Fibroblast of skin of left quadriceps (primary cell): ENCODE results near the gene SACM1L.
"Not testable (repeated sequence)": the region's sequence is repeated elsewhere in the genome, so short reads cannot be mapped to it uniquely, and the experiment has no call there.

ENCODE experiments used
- DNase-seq, 2 experiments: peaks; one replicate each; pipeline ENCODE4 v3.0.0-alpha.2; 2013; ENCODE audit warnings: low read depth in 2 of 2

Gene SACM1L

DNA sequence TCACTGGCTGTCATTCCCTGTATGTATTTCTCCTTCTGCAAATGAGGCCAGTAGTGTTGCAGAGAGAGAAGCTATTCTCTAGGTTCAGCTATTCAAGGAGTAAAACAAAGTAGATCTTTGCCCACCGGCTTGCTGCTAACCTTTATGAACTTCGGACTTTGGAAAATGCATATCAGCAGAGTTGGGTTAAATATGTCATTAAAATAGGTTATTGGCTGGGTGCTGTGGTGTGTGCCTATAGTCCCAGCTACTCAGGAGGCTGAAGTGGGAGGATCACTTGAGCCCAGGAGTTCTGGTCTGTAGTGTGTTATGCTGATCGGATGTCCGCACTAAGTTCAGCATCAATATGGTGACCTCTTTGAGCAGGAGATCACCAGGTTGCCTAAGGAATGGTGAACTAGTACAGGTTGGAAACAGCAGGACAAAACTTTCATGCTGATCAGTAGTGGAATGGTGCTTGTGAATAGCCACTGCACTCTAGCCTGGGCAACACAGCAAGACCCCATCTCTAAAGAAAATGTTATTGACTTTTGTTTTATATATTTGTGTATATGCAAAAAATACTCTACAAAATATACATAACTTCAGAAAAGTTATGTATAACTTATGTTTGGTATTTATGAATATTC lies 53.4 kb downstream of the SACM1L start:
- DNase-seq, result no peak

DNA sequence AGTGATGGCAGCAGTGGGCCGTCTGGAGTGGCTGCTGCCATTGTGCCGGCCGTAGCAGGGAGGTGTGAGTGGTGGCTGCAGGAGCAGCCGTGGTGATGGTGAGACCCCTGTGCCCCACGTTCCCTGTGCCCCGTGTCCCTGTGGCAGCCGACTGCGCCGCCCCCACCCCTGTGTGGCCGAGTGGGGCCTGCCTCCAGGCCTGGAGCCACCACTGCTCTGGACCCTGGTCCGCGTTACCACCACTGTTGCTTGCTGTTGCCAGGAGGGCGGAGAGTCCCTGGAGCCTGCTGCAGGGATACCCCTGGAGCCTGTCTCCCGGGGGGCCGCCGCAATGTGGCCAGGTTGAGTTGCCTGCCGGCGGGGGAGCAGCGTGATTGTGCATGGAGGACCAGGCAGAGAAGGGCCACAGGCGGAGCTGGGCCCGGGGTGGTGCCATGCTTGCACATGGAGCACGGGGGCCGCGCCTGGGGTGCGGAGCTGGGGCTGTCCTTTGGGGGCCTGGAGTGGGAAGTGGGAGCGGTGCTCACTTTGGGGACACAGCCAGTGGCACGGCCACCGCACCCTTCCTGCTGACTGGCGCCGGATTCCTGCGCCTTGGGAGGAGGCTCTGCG lies 57.1 kb downstream of the SACM1L start:
- no peak for DNase-seq

DNA sequence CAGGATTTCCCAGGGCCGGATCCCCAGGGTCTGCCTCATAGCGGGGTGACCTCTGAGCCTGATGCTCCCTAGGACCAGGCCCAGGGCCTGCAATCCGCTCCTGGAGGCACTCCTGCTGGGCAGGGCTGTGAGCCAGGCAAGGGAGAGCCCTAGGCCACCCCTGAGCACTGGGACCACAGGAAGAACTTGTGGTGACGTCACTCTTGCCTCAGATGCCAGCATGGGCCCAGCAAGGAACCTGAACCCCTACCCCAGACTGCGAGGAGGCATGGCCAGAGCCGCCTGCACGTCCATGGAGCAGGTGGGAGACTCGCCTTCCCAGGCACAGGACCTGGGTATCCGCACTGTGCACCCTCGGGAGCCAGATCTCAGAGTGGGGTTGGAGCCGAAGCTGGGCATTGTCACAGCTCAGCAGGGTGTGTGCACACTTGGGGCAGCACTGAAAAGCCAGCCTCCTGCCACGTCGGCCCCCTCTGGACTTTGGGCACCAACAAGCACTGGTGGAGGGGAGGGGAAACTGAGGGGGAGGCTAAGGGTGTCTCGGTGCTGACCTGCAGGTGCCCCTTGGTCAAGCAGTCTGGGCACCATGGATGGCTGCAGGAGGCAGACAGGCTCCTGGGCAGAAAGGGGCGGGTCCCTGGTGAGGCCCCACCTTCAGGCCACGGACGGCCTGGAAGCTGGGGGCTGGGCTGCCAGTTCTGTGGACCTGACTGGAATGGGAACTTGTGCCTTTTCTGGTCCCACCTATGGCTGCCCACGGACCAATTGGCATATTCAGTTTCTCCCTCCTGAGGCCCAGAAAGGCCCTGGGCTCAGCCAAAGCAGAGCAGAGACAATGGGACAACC lies 57.8 kb downstream of the SACM1L start:
- DNase-seq, result no peak

DNA sequence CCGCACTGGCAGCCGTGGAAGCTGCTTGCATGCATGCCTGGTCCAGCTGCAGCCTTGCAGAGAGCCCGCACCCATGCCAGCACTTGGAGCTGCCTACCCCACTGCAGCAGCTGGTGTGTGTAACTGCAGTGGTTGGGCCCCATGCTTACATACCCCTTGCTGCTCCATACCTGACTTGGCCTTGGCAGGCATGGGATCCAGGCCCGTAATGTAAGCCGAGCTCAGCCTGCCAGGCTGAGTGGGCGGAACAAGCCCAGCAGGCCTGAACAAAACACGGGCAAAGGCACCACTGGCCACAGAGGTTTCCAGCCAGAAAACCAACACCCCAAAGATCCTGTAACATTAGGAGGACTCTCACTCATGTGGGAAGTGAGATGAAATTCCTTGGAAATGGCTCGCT lies 58.9 kb downstream of the SACM1L start:
- DNase-seq, result no peak

DNA sequence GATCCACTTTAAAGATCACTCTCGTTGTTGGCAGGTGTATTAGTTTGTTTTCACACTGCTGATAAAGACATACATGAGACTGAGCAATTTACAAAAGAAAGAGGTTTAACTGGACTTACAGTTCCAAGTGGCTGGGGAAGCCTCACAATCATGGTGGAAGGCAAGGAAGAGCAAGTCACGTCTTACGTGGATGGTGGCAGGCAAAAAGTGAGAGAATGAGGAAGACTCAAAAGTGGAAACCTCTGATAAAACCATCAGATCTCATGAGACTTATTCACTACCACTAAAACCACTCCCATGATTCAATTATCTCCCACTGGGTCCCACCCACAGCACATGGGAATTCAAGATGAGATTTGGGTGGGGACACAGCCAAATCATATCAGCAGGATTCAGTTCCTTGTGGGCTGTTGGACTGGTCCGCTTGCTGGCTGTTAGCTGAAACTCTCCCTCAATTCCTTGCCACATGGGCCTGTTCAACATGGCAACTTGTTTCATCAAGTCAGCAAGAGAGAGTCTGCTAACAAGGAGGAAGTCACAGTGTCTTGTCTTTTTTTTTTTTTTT lies 59.9 kb downstream of the SACM1L start:
- not testable (repeated sequence) for DNase-seq

DNA sequence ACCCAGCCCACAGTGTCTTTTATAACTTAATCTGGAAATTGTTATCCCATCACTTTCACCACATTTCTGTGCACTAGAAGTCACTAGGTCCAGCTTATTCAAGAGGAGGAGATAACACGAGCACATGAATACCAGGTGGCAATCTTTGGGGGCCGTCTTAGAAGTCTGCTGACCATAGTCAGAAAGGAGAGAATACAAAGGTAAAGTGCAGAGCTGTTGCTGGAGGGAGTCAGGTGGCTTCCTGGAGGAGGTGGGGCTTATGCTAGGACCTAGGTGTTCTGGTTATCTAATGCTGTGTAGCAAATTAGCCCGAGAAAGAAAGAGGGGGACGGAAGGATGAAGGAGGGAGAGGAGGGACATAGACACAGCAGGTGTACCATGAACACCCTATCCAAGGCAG lies 60.7 kb downstream of the SACM1L start:
- DNase-seq, result no peak

DNA sequence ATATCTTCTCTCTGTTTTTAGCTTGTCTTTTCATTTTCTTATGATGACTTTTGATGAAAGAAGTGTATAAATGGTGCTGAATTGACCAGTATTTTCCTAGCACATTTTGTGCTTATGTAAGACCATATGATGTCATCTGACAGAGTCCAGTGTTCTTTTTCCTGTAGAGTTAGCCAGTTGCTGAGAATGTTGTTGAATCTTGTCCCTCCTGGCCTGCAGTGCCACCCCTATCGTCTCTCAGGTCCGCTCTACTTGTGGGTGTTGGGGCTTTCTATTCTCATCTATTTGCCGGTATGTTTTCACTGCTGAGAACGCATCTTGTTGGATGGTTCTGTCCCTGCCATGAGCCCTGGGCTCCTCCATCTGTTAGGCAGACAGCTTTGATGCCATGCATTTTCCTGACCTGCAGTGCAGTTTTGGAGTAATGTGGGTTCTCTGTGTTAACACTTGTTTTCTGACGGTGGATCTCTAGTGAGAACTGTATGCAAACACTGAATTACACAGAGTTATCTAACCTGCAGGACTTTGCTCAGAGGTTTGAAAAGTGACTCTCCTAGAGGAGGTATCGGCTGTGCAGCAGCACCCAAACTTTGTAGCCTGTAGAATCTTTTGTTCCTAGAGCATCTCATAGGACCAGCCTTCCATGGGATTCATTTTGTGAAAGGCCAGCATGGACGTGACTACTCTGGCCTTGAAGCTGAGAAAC lies 62.5 kb downstream of the SACM1L start:
- no peak for DNase-seq

DNA sequence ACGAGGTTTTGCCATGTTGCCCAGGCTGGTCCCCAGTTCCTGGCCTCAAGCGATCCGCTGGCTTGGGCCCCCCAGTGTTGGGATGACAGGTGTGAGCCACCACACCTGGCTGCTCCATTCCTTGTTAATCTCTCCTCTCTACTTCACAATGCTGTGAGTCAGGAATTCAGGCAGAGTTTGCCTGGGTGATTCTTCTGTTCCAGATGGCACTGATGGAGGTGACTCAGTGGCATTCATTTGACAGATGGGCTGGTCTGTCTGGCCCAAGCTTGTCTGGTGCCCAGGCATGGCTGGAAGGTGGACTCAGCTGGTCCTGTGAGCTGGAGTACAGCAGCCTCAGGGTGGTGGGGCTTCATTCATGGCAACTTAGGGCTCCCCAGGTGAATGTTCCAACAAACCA lies 63.9 kb downstream of the SACM1L start:
- DNase-seq, result no peak

DNA sequence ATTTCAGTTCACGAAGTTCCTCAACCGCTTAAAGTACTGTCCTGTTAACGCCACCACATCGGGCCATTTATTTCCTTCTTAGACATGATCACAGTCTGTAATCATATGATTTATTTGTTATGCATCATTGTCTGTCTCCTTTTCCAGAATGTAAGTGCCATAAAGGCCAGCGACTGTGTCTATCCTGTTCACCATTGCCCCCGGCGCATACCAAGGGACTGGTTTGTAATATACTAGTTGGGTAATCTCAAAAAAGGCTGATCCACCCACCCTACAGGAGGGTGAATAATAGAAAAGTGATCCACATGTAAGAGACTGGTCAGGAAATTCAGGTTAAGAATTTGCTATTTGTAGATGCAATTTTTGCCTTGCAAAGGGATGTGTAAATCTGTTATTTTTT lies 65.3 kb downstream of the SACM1L start:
- DNase-seq, result no peak

DNA sequence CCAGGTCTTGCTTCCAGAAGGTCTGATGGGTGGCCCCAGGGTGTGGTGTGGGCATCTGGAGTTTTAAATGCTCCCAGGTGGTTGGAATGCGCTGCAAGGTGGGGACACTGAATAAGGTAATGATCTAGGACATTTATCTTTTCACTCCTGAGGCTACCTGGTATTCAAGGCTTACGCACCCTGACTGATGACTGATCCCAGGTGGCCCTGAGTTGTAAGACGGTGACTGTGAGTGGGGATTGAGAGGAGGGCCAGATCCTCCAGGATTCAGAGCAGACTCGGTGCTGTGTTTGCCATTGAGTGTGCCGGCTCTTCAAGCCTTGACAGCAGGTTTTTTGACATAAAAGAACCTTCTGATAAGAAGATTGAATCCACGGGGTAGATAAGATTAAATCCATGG lies 66.9 kb downstream of the SACM1L start:
- DNase-seq, result no peak

DNA sequence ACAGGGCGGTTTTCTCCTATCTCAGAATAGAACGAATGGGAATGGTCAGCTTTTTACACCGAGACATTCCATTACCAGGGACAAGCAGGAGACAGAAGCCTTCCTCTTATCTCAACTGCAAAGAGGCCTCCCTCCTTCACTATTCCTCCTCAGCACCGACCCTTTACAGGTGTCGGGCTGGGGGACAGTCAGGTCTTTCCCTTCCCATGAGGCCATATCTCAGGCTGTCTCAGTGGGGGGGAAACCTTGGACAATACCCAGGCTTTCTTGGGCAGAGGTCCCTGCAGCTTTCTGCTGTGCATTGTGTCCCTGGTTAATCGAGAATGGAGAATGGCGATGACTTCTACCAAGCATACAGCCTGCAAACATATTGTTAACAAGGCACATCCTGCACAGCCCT lies 67.9 kb downstream of the SACM1L start:
- DNase-seq, result not testable (repeated sequence)

DNA sequence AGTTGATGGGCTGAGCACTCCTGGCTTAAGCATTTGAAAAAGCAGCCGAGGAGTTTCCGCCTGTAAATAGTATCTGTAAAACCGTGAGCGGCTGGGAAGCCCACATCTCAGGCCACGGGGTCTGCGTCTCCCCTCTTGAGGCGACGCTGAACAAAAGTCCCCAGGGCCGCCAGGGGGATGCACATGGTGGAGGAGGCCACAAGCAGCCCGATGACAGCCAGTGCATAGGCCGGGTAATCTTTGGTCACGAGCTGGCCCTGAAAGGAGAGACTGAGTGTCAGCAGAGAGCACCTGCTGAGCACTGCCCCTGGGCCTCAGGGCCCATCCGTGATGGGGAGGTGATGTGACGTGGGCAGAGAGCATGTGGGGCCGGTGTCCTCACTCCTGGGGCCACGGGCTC lies 69.7 kb downstream of the SACM1L start:
- no peak for DNase-seq

DNA sequence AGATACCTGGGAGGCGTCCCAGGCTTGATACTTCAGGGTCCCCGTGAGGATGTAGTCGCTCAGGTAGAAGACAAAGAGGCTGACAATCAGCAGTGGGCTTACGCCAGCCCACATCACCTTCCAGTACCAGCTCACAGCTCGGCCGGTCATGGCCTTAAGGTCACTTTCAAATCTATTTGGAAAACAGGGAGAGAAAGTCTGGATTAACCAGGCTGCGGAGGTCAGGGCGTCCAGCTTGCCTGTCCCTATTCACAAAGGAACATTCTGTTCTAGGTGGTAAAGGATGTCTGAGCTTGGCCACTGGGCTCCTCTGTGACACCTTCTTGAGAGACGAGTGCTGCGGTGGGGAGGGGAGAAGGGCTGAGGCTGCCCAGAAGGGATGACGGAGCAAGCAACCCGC lies 70.7 kb downstream of the SACM1L start:
- DNase-seq, result no peak

DNA sequence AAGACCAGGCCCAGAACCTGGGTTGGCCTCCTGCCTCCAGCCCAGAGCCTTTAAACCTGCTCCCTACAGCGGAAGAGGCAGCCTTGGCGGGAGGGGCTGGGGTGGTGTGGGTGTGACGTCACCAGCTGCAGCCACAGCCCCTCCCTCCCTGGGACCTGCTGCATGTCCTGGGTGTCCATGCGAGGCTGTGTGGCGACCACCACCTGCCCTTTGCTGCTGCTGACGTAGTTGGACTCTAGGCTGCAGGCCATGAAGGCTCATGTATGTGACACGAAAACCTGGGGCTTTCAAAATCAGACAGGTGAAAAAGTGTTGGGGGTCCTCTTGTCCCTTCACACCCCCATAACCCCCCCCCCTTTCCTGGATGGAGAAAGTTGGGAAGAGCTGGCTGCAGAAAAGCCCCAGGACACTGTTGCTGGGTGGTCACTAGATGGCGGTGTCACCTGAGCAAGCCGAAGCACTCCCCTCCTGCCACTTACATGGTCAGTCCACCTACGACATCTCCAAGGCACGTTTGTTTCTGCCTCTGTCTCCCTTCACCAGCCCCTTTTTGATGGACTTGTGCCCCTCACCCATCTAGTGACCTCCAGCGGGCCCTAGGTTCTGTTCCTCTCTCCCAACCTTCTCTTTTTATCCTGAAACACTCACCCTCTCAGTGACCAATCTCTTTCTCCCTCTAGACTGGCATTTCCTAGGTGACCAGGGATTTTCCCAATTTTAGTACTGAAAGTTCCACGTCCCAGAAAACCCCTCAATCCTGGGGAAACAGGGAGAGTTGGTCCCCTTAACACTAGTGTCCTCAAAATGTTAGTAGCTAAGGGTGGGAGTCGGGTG lies 71.9 kb downstream of the SACM1L start:
- DNase-seq, result peak; percentile 10 to 19

DNA sequence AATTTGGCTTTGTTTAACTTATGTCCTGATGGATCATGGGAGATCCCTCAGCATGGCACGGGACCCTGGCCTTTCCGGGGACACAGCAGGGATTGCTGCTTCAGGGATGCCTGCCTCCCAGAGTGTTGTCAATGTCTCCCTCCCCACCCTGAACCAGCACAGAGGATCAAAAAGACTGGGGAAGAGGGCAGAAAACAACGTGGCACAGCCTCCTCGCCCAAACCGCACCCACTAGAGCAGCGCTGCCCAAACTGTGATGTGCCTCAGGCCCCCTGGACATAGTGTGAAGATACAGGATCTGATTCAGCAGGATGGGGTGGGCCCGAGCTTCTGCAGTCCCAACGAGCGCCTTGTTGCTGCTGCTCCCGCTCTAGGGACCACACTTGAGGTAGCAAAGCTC lies 72.6 kb downstream of the SACM1L start:
- DNase-seq, result no peak

DNA sequence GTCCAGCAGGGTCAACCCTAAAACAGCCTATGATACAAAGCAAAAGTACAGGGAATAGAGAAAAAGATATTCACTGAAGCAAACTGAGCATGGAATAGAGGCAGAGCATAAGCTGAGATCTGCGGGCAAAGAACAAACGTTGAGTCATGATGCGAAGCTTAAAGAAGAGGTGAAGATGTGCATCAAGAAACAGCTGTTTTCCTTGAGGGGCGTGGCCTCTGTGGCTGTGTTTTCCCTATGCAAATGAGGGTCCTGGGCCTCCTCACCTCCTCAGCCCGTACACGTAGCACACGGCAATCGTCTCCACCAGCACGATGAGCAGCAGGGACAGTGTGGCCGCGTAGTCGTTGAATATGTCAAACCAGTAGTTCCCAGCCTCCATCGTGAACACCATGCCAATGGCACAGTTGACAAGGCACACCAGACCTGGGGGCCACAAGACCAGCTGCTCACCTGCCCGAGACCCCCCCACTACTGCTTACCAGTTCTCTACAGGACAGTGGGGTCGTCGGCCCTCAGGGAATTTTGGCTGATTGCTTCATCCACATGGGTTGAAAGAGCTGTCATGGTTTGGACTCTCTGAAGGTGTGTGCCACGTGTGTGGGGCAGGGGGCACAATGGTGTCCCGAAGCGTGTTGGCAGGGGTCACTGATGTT lies 73.6 kb downstream of the SACM1L start:
- no peak for DNase-seq

DNA sequence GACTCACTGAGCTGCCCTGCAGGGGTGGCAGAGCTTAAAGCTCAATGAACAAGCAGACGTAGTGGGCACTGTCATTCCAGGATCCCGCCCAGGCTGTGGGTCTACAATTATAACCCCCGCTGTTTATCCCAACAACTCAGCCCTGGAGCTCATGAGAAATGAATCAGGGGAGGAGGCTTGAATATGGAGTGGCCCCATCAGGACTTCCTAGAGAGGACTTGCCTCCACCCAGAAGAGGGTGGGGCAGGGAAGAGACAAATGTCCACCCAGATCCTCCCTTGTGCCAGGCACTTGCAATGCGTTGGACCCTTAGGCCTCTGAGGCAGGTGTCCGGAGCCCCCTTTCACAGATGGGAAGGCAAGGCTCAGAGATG lies 74.1 kb downstream of the SACM1L start:
- DNase-seq, result no peak

DNA sequence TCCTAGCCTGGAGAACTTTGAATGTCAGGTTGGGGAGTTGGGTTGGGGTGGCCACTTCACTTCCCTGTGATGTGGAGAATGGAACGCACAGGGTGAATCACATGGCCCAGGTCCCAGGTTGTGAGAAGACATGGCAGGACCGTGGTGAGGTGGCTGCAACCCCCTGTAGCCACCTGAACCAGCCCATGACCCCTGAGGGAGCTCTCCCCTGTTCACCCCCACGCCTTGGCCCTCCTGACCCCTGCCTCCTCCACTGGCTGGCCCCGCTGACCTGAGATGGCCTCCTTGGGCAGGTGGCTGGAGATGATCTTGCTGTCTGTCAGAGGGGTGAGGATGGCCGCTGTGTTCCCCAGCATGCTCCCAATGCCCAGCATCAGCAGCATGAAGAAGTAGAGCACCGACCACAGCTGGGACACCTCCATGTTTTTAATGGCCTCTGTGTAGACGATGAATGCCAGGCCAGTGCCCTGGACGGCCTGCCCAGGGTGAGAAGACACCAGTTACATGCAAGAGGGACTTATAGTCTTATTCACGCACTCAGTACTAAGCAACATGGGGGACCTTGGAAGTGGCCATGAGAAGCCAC lies 76.2 kb downstream of the SACM1L start:
- no peak for DNase-seq

DNA sequence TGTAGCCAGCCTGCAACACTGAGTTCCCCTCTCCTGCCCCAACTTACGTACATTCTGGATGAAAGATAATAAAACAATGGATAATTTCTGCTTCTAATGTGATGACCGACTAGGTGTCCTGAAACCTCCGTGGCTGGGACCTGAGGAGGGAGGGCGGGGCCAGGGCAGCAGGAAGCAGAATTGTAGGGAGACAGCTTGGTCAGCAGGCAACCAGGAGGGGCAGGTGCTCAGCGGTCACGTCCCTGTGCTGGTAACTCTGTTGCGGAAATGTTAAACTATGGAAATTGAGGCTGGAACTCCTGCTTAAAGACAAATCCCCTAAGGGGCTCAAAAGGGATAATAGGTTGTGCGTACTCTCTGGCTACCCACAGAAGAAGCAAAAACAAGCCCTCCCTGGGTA lies 76.8 kb downstream of the SACM1L start:
- DNase-seq, result no peak

DNA sequence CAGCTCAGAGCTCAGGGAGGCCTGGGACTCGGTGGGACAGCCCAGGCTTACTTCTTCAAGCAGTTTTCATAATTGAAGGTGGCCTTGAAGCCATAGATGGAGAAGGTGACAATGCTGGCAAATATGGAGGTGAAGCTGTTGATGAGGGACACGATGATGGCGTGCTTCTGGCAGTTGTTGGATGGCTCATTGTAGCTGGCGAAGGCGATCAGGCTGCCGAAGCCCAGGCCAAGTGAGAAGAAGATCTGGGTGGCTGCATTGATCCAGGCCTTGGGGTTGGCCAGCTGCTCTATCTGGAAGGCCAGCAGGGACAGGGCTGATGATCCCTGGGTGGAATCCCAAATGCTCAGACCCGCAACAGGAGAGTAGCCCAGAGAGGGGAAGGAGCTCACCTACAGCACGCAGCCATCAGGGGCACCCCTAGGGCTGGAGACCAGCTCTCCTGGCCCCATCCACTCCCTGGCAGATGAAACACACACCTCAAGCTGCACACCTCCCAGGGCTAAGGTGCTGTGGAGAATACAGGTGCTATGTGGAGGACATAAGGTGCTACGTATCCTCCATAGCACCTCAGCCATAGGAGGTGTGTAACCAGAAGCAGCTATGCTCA lies 82.1 kb downstream of the SACM1L start:
- DNase-seq, result no peak
